Midbrain (tissue), 1 donor: ENCODE measurements around the gene KLF1.
"Not testable (repeated sequence)": the region's sequence is repeated elsewhere in the genome, so short reads cannot be mapped to it uniquely, and the experiment has no call there.

Source experiments
- DNase-seq: peaks from one replicate; lab custom pipeline; 2025; lab: John Stamatoyannopoulos, UW

The KLF1 gene

DNA sequence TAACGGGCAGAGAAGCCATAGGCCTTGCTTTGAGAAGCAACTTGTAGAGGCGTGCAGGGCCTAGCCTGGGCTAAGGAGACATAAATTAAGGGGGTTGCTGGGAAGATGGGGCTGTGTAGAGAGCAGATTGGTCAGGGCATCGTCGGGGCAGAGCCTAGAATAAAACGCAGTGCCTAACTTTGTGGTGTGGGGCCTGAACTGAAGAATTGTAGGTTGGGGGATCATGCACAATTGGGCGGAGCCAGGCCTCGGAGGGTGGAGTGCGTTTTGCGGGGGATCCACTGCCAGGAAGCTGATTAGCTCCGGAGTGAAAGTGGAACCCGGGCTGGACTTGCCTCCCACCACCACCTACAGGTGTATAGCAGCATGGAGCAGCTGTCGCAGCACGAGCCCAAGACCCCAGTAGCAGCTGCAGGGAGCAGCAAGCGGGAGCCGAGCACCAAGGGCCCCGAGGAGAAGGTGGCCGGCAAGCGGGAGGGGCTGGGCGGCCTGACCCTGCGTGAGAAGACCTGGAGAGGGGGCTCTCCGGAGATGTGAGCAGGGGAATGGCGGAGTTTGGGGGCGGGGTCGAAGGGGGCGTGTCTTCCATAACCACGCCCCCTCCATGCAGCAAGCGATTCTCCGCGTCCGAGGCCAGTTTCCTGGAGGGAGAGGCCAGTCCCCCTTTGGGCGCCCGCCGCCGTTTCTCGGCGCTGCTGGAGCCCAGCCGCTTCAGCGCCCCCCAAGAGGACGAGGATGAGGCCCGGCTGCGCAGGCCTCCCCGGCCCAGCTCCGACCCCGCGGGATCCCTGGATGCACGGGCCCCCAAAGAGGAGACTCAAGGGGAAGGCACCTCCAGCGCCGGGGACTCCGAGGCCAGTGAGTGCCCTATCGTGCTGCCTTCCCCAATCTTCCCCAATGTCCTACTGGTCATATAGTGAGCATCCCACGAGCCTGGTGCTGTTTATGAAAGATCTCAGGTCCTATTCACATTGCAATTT is 19.6 kb downstream of the KLF1 start:
- no peak for DNase-seq

DNA sequence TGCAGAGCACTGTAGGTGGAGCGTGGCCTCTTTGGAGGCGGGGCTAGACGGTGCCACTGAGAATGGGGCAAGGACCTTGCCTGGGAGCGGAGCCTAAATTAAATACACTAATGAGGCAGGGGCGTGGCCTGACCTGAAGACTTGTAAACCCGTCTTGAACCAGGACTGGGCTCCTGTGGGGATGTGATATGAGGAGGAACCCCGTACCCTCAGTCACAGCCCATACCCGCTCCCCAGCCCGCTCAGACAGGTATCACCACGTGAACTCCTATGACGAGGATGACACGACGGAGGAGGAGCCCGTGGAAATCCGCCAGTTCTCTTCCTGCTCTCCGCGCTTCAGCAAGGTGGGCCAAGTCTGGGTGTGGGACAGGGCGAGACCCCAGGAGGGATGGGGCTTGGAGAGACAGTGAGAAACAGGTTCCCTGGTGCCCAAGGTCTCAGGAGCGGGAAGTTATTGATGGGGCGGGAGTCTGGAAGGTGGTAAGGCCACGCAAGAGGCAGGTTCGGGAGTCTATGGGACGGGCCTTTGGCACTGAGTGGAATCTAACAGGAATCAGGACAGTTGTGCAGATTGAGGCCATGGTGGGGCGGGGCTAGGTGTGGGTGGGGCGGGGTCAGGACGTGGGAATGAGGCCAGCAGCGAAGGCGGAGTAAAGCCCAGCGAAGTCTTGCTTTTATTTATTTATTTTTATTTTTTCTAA is 20.4 kb downstream of the KLF1 start:
- DNase-seq = no peak

GRCh38 chr19:12865746-12866415 is 21.1 kb downstream of the KLF1 start:
- no peak for DNase-seq

DNA sequence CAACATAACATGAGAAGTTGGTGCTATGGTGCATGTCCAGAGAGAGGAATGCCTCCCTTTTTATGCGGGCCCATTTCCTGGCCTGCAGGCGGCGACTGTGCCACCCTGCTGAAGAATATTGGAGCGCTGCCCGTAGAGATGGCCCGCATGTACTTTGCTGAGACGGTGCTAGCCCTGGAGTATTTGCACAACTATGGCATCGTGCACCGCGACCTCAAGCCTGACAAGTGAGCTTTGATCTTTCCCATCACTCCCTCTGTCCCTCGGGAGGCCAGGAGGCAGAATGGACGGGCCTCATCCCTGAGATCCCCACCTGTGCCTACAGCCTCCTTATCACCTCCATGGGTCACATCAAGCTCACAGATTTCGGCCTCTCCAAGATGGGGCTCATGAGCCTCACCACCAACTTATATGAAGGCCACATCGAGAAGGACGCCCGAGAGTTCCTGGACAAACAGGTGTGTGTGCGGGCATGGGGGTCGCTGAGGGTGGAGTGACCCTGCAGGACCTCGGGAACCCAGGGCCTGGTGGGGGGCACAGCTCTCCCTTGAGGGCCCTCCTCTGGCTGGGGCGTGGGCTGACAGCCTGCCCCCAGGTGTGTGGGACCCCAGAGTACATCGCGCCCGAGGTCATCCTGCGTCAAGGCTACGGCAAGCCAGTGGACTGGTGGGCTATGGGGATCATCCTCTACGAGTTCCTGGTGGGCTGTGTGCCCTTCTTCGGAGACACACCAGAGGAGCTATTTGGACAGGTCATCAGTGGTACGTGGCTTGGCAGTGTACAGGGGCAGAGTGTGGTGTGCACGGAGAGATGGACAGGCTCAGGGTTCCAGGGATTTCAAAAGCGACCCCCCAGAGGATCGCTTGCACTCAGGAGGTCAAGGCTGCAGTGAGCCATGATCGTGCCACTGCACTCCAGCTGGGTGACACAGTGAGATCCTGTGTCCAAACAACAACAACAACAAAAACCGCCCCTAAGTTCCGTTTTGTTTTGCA is 22.0 kb downstream of the KLF1 start:
- DNase-seq = no peak

- DNase-seq = no peak
Observed at GRCh38 chr19:12864143-12864542, 22.9 kb downstream of the KLF1 start.

- no peak for DNase-seq
Observed at GRCh38 chr19:12859546-12859945, 27.5 kb downstream of the KLF1 start.

DNA sequence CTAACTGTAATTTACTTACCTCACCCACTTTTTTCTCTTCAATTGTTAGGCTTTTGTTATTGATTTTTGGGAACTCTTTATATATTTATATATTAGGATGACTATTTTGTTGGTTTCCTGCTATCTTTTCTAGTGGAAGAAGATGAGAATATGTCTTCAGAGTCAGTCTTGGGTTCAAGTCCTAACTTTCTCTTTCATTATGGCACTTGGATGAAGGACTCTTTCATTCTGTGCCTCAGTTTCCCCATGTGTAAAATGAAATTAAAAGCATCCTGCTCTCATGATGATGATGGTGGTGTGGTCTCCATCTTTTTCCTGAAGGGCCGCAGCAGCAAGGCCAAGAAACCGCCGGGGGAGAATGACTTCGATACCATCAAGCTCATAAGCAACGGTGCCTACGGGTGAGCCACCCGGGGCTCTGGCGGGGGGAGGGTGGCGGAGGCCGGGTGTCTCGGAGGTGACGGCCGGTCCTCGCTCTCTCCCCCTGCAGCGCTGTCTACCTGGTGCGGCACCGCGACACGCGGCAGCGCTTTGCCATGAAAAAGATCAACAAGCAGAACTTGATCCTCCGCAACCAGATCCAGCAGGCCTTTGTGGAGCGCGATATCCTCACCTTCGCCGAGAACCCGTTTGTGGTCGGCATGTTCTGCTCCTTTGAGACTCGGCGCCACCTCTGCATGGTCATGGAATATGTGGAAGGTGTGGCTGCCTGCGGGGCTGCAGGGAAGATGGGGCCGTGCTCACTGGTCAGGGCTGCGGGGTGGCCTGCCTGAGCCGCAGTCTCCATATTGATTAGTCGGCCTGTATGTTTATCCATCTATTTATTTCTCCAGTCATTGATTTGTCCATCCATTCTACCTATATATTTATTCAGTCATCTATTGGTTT is 28.7 kb downstream of the KLF1 start:
- no peak for DNase-seq

DNA sequence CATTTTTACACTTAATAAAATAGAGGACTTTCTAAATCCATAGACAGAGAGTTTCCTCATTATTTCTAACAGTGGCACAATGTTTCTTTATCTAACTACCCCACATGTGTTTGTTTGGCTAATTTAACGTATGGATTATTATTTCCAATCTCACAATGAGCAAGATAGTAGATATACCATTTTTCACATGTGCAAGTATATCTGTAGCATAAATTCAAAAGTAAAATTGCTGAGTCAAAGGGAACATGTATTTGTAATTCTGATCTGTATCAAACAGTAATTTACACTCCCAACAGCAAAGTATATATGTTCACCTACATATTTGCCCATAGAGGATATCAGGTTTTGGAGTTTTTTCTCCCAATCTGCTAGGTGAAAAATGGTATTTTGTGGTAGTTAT is 30.3 kb downstream of the KLF1 start:
- DNase-seq = no peak

GRCh38 chr19:12847159-12848139 is 39.6 kb downstream of the KLF1 start:
- peak; percentile 79 for DNase-seq

- not testable (repeated sequence) for DNase-seq
Observed at GRCh38 chr19:12846613-12847012, 40.4 kb downstream of the KLF1 start.

DNA sequence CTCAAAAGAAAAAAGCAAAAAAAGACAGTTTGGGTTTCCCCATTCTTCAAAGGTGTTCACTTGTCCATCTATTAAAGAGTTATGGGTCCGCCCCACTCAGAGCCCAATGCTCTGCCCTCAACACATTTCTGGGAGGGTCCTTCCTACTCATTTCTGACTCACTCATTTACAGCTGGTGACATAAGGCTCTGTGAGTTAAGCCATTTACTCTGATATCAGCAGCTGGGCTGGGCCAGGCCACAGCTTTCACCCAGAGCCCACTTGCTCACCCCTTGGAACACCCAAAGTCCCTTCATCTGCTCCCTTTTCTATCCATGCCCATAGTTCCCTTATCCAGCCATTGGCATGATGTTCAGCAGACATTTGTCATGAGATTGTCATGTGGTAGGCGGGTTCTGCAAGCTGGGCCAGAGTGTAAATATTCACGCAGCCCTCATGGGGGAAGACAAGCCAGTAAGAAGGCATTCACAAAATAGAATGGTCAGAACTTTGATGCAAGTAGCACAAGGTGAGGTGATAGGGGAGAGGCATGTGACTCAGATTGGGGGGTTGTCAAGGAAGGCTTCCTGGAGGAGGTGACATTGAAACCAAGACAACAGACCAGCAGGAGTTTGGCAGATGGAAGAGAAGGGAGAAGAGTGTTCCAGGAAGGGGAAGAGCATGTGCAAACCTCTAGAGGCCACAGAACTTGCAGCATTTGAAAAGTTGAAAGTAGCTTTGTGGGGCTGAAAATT is 42.8 kb downstream of the KLF1 start:
- DNase-seq = no peak

DNA sequence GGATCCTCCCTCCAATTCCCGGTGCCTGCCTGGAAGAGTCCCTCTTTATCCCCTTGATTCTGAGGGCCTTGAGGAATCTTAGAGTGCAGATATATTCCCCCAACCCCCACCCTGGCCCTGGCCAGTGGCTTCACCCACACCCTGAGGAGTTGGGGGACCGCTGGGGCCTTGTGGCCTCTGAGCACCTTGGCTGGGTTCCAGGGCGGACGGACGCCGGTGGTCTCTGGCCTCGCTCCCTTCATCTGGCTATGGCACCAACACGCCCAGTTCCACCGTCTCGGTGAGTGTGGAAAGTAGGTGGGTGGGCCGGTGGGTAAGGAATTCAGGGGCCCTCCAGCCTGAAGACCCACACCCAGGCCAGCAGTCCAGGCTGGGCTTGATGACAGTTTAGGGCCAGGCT is 43.7 kb downstream of the KLF1 start:
- no peak for DNase-seq

DNA sequence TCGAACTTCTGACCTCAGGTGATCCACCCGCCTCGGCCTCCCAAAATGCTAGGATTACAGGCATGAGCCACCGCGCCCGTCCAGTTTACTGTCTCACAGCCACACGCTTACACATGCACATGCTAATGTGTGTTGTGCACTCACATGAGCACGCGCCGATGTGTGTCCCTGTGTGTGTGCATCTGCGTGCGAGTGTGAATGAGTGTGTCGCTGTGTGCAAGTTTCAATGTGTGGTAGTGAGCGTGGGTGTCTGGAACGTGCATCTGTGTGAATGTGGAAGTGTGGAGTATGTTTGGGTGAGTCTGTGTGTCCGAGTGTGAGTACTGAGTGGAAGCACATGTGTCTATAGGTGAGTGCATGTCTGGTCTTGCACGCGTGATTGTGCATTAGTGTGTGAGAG is 44.5 kb downstream of the KLF1 start:
- no peak for DNase-seq

DNA sequence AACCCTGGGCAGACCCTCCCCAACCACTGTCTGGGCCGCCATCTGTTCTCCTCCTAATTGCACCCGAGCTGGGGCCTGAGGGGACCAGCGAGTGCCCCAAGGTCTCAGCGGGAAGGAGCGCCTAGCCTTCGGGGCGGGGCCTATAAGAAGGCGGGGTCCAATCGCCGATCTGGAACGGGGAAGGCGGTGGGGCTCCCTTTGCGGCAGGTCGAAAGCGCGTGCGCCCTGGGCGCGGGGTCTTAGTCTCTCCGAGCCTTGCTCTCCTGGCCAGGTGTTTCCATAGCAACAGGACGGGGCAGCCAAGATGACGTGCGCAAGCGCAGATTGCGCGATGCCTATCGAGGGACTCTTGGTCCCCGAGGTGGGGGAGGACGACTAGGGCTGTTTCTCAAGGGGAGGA is 45.9 kb downstream of the KLF1 start:
- no peak for DNase-seq

GRCh38 chr19:12840091-12841079 is 46.6 kb downstream of the KLF1 start:
- no peak for DNase-seq

DNA sequence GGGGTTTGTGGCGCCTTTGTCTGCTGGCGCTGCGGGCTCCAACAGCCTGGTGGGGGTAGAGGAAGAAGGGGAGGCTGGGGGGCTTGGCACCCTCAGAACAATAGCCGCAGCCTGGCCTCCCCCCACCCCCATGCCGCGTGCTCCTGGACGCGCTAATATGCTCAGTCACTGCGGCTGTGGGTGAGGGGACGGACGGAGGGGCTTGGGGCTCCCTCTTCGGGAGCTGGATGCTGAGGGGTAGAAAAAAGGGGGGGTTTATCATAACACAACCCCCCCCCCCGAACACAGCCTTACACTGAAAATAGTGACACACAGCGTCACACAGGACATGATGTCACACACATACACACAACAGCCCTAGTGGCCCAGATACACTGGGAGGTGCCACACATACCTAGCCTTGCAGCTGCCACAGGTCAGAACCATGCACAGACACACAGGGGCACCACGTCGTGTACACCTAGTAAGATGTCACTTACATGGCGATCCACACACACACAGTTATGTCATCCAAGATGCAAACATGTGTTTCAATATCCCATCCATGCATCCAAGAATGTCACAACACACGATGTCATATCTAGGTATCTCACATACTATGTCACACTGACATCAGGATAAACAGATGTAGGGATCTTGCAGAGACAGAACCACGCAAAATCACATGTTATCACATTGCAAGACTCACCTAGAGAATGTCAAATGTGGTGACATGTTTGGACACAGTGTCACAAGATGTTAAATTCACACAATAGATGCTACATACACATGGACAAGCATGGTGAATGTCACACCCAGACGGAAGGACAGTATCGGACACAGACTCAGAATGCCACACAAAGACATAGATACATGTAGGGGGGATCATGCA is 47.9 kb downstream of the KLF1 start:
- DNase-seq = no peak
